ENCODE measurements around the gene AUTS2.

GRCh38 chr7:70037171-70037933, 439.1 kb downstream of the AUTS2 start:
- no peak for TF ChIP-seq CTCF (IDR thresholded peaks at IDR 0.05)
- TF ChIP-seq EP300 (IDR thresholded peaks at IDR 0.05; ENCODE audit: low read depth), result no peak
- TF ChIP-seq POLR2A (IDR thresholded peaks at IDR 0.05), result no peak
- TF ChIP-seq POLR2AphosphoS5 (IDR thresholded peaks at IDR 0.05), result no peak
